PC-3 (cell line): ENCODE measurements around the gene CDSN. TPM values are rescaled to one million over a fixed set of nuclear protein-coding genes. Genes with fewer than 3 reads are reported as not detected.

Experiments
- ATAC-seq: fragments of 200-7000 bp; cut with Tn5 transposase; 2 replicates; pipeline ENCODE4 v1.9.1; 2020; ENCODE audit warnings: mild to moderate bottlenecking, moderate library complexity
- BruUV-seq: library from RNA; stranded (reverse); fragments of 400-500 nt; replicated peaks from 2 replicates; lab custom pipeline; 2021; lab: Mats Ljungman, UMichigan
- CTCF ChIA-PET: fragments of 300-600 bp; sonication (Branson Sonifier 250); formaldehyde crosslinking; loops from one replicate; lab custom pipeline; 2022; ENCODE audit warnings: antibody characterized with exemption; lab: Charles Lee
- POLR2A ChIA-PET: fragments of 300-600 bp; sonication (Branson Sonifier 250); formaldehyde crosslinking; loops from one replicate; lab custom pipeline; 2022; ENCODE audit warnings: antibody characterized with exemption; ENCODE audit not compliant: unreplicated experiment; lab: Charles Lee
- DNase-seq: peaks from one replicate; pipeline ENCODE4 v3.0.0-alpha.2; 2015
- H2AFZ ChIP-seq: fragments of 300-600 bp; sonication (generic); 2 replicates; pipeline ENCODE4 v1.6.0; 2016; ENCODE audit warnings: antibody characterized with exemption, low read length
- H3F3A ChIP-seq: fragments of 300-600 bp; sonication (generic); one replicate; pipeline ENCODE4 v1.6.0; 2017; ENCODE audit warnings: antibody characterized with exemption, low read length, control low read depth, mild to moderate bottlenecking; ENCODE audit not compliant: unreplicated experiment
- H3K27ac ChIP-seq: fragments of 300-600 bp; sonication (generic); 2 replicates; pipeline ENCODE4 v1.5.1; 2016; ENCODE audit warnings: mild to moderate bottlenecking, low read length
- H3K27me3 ChIP-seq: fragments of 300-600 bp; sonication (generic); 2 replicates; pipeline ENCODE4 v1.6.1; 2016; ENCODE audit warnings: low read length, mixed read lengths
- H3K36me3 ChIP-seq: fragments of 300-600 bp; sonication (generic); 2 replicates; pipeline ENCODE4 v1.6.1; 2016; ENCODE audit warnings: low read depth, mixed run types, low read length, mixed read lengths
- H3K4me1 ChIP-seq: fragments of 300-600 bp; sonication (generic); 2 replicates; pipeline ENCODE4 v1.5.1; 2016; ENCODE audit warnings: low read length; ENCODE audit not compliant: insufficient read depth
- H3K4me2 ChIP-seq: fragments of 300-600 bp; sonication (generic); 2 replicates; pipeline ENCODE4 v1.6.0; 2016; ENCODE audit warnings: low read length
- H3K4me3 ChIP-seq: fragments of 300-600 bp; sonication (generic); 2 replicates; pipeline ENCODE4 v1.5.1; 2016; ENCODE audit warnings: mild to moderate bottlenecking, low read length, mixed read lengths
- H3K79me2 ChIP-seq: fragments of 300-600 bp; sonication (generic); 2 replicates; pipeline ENCODE4 v1.6.1; 2017; ENCODE audit warnings: low read length, mixed read lengths
- H3K9ac ChIP-seq: fragments of 300-600 bp; sonication (generic); 2 replicates; pipeline ENCODE4 v1.6.0; 2016; ENCODE audit warnings: mild to moderate bottlenecking, low read length
- H3K9me2 ChIP-seq: fragments of 300-600 bp; sonication (generic); replicated peaks from 2 replicates; pipeline ENCODE4 v1.6.1; 2016; ENCODE audit warnings: mixed run types, low read length, mixed read lengths
- H3K9me3 ChIP-seq: fragments of 300-600 bp; sonication (generic); 2 replicates; pipeline ENCODE4 v1.6.1; 2016; ENCODE audit warnings: low read length, mixed read lengths
- H4K20me1 ChIP-seq: fragments of 300-600 bp; sonication (generic); 2 replicates; pipeline ENCODE4 v1.6.1; 2016; ENCODE audit warnings: low read length, mixed read lengths
- EZH2 ChIP-seq: fragments of 300-600 bp; sonication (generic); IDR thresholded peaks from one replicate; pipeline ENCODE4 v1.6.1; 2017; ENCODE audit warnings: antibody characterized with exemption, mild to moderate bottlenecking, low read length; ENCODE audit not compliant: unreplicated experiment
- EZH2phosphoT487 ChIP-seq: fragments of 300-600 bp; sonication (generic); IDR thresholded peaks from 2 replicates; pipeline ENCODE4 v1.6.1; 2018; ENCODE audit warnings: mild to moderate bottlenecking, antibody characterized with exemption, low read length, borderline replicate concordance
- intact Hi-C: fragments of 100-400 bp; cut with micrococcal nuclease; formaldehyde crosslinking; loops from 2 replicates; pipeline ENCODE4 v1.9.0; 2023
- total RNA-seq: library from RNA; depleted of rRNA; stranded (reverse); fragments of >200 nt; gene quantifications from 2 replicates; pipeline ENCODE4 v1.2.3, GENCODE V29; 2014
- TF ChIP-seq, protein P1 (sequence below): fragments of 300-600 bp; sonication (generic); conservative IDR thresholded peaks from 2 replicates; pipeline ENCODE4 v1.5.1; 2017; ENCODE audit warnings: antibody characterized with exemption, low read depth, mild to moderate bottlenecking, low read length

Gene CDSN
- total RNA-seq, 1 experiment from 2014 or later = 0.55 TPM

GRCh38 chr6:31158140-31158862 lies 38.1 kb upstream of the CDSN start, which contains the start of gene TCF19:
Gene TCF19, plus strand, starts transcription at chr6:31158589. Its CDS starts 881 bp downstream, at chr6:31159470.
- DNase-seq (peak; percentile 99), ATAC-seq (peak; percentile 88)
- Histone ChIP-seq H3K79me2 (peaks cover 37% of the 10 kb centered on the region), H3K4me2 (peak within 1 kb of the TSS; percentile 95), H2AFZ (peak within 1 kb of the TSS; percentile 94), H3K36me3 (peaks cover 18% of the 10 kb centered on the region; the same call in 1 of the 2 replicates), H3K27ac (peak within 1 kb of the TSS; percentile 4; the same call in 1 of the 2 replicates), H3K4me1 (peaks cover 17% of the 10 kb centered on the region), H3K9me3 (no peaks in the 10 kb centered on the region), H3K9me2 (no peaks in the 10 kb centered on the region), H3K27me3 (no peaks in the 10 kb centered on the region), H4K20me1 (no peaks in the 10 kb centered on the region), H3F3A (no peaks in the 10 kb centered on the region), H3K4me3 (peak within 1 kb of the TSS; percentile 88), H3K9ac (peak within 1 kb of the TSS; percentile 89)
- ChIA-PET CTCF (interaction anchor here (0.8 kb wide), 2 partner anchors 45 to 284 kb away, joined by 3 to 9 read pairs; no protein-coding TSS in a partner anchor), POLR2A (interaction anchor here (0.6 to 1.0 kb wide), 3 partner anchors 19 to 38 kb away, joined by 3 to 5 read pairs (median 4); no protein-coding TSS in a partner anchor)
- TF ChIP-seq, protein P1, sequence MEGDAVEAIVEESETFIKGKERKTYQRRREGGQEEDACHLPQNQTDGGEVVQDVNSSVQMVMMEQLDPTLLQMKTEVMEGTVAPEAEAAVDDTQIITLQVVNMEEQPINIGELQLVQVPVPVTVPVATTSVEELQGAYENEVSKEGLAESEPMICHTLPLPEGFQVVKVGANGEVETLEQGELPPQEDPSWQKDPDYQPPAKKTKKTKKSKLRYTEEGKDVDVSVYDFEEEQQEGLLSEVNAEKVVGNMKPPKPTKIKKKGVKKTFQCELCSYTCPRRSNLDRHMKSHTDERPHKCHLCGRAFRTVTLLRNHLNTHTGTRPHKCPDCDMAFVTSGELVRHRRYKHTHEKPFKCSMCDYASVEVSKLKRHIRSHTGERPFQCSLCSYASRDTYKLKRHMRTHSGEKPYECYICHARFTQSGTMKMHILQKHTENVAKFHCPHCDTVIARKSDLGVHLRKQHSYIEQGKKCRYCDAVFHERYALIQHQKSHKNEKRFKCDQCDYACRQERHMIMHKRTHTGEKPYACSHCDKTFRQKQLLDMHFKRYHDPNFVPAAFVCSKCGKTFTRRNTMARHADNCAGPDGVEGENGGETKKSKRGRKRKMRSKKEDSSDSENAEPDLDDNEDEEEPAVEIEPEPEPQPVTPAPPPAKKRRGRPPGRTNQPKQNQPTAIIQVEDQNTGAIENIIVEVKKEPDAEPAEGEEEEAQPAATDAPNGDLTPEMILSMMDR = no peak
- TF ChIP-seq EZH2 (no peak), EZH2phosphoT487 (no peak)
- no TSS peak for BruUV-seq
- intact Hi-C loops = loop anchor here (2.0 kb wide), 1 partner anchor 34 kb away; no protein-coding TSS in a partner anchor

DNA sequence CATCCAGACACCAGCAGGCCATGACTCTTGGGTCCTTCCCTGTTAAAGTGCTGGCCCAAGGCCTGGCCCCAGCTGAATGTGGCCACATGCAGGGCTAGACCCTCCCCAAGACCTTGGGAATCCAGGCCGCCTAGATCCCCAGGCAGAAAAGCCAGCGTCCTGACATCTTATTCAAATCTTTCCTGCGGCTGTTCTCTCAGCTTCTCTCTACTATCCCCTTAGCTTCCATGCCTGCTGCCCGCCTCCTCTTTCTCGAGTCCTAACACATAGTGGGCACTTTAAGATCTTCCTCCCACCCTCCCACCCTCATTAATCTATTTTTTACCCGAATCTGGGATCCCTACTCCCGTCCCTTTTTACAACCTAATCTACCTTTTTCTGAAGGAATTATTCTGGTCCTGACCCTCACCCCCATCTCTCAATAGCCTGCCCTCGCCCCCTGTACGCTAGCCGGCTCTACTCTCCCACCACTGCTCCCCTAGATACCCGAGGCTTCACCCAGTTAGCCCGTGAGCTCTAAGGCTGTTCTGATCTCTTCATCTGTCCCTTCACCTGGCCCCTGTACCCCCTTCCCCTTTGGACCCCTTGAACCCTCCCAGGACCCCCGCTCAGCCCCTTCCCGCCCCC lies 37.4 kb upstream of the CDSN start, which contains the start of gene CCHCR1:
TSS of gene CCHCR1 (minus strand) at position 290 of the 627 bp plus-strand sequence. CDS start at position 88, 202 bp downstream.
- no peaks in the 10 kb centered on the region for H3K9me2 ChIP-seq
- H3F3A ChIP-seq = no peaks in the 10 kb centered on the region
- H3K9me3 ChIP-seq = no peaks in the 10 kb centered on the region
- peak within 1 kb of the TSS; percentile 4; the same call in 1 of the 2 replicates for H3K27ac ChIP-seq
- peak within 1 kb of the TSS; percentile 94 for H2AFZ ChIP-seq
- H4K20me1 ChIP-seq = no peaks in the 10 kb centered on the region
- H3K4me2 ChIP-seq = peak within 1 kb of the TSS; percentile 95
- no peak for DNase-seq
- H3K79me2 ChIP-seq = peaks cover 37% of the 10 kb centered on the region
- ChIA-PET POLR2A (interaction anchor here (0.6 to 1.0 kb wide), 2 partner anchors 18 to 39 kb away, joined by 3 to 5 read pairs; no protein-coding TSS in a partner anchor), CTCF (interaction anchor here (0.6 kb wide), 1 partner anchor 241 kb away, joined by 4 read pairs; no protein-coding TSS in a partner anchor)
- peak within 1 kb of the TSS; percentile 89 for H3K9ac ChIP-seq
- TF ChIP-seq, protein P1 = no peak
- TF ChIP-seq EZH2 = no peak
- no peak for TF ChIP-seq EZH2phosphoT487
- H3K4me3 ChIP-seq = peak within 1 kb of the TSS; percentile 88
- no TSS peak for BruUV-seq
- intact Hi-C loops = loop anchor here (2.0 kb wide), 1 partner anchor 35 kb away; no protein-coding TSS in a partner anchor
- H3K4me1 ChIP-seq = peaks cover 17% of the 10 kb centered on the region
- H3K36me3 ChIP-seq = peaks cover 16% of the 10 kb centered on the region; the same call in 1 of the 2 replicates
- H3K27me3 ChIP-seq = no peaks in the 10 kb centered on the region
- ATAC-seq = peak; percentile 14
